Fibroblast of villous mesenchyme (primary cell): ENCODE data around the gene RNF166. TPM values are rescaled to one million over a fixed set of nuclear protein-coding genes. Genes with fewer than 3 reads are reported as not detected.

Experiments
- DNase-seq: peaks from one replicate; pipeline ENCODE4 v3.0.0-alpha.2; 2010; ENCODE audit warnings: low read depth
- H3K4me3 ChIP-seq: 2 replicates; pipeline ENCODE4 v1.5.1; 2011; ENCODE audit warnings: low read depth, mild to moderate bottlenecking, low read length
- CTCF ChIP-seq: IDR thresholded peaks from 2 replicates; pipeline ENCODE4 v1.5.1; 2012; ENCODE audit warnings: low read depth, mild to moderate bottlenecking, low read length; ENCODE audit not compliant: insufficient read depth
- total RNA-seq: library from RNA; depleted of rRNA; stranded (reverse); fragments of >200 nt; gene quantifications from 2 replicates; pipeline ENCODE4 v1.2.3, GENCODE V29; 2012

Gene RNF166
- total RNA-seq, 1 donor: 13.0 TPM

DNA sequence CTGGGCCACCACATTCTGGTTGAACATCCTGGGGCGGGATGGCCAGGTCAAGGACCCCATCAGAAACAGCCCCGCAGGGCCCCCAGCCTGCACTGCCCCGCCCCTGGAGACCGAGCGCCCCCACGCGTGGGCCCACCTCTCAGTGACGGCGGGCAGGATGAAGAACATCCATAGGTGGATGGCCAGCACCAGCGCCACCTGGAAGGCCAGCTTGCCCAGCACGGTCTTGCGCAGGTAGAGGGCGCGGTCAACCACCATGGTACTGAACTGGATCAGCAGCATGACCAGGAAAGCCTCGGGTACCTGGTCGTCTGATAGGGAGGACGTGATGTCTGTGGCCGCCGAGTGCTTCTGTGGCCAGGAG lies 13.7 kb upstream of the RNF166 start:
- no peak for DNase-seq
- TF ChIP-seq CTCF: no peak

GRCh38 chr16:88719267-88719932 lies 13.2 kb upstream of the RNF166 start:
- DNase-seq: no peak
- TF ChIP-seq CTCF: no peak
- no peak overlapping the region for H3K4me3 ChIP-seq

More for the DNA sequence above, 13.7 kb upstream of the RNF166 start:
- no peak overlapping the region for H3K4me3 ChIP-seq

GRCh38 chr16:88718178-88718577 lies 12.0 kb upstream of the RNF166 start:
- H3K4me3 ChIP-seq: no peak overlapping the region
- TF ChIP-seq CTCF: no peak
- DNase-seq: no peak

DNA sequence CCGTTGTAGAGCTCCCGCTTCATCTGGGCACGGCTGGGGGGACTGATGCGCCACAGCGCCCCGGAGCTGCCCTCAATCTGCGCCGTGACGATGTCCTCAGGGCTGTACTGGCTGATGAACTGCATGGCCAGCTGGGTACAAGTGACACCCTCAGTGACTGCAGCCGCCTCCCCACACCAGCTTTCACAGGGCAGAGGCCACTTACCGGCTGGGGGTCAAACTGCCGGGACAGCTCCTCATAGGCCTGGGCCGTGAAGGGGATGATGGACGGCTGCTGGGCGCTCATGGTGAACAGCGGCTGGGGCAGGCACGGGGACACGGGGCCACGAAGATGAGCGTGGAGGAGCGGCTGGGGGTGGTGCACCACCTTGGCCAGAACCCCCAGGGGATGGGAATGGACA lies 10.4 kb upstream of the RNF166 start:
- H3K4me3 ChIP-seq: no peak overlapping the region
- TF ChIP-seq CTCF: no peak
- DNase-seq: no peak

- no peak for DNase-seq
- H3K4me3 ChIP-seq: no peak overlapping the region
- no peak for TF ChIP-seq CTCF
Measured at GRCh38 chr16:88716201-88716600, 10.0 kb upstream of the RNF166 start.

DNA sequence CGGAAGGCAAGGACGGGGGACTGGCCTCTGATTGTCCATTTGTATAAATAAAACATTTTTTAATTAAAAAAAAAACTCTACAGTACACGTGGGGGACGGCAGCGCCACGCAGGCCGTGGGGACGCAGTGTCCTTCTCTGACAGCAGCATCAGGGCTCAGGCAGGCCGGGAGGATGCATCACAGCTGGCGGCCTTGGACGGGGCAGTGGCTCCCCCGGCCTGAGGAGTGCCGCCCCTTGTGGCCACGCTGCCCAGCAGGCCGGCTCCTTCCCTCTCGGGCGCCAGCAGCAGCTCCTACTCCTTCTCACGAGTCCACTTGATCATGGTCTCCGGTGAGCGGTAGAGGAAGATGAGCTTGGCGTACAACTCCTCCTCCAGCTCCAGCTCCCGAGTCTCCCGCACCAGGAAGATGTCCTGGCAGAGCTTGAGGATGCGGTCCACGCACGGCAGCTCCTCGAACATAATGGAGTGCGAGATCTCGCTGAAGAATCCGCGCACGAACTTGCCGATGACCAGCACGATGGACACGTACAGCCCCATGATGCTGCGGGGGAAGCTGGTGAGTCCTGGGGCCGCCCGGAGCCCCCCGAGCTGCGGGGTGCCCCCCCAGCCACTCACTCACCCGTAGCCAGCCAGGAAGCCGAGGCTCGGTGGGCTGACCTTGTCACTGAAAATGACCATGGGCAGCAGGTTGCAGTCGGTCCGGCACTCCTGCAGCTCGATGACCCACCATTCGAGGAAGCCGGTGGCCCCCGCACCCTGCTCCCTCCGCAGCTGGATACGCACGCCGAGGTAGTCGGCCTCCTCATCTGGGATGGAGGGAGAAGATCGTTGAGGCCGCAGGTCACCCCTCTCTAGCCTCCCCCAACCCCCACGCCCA lies 9.3 kb upstream of the RNF166 start:
- DNase-seq: no peak
- no peak overlapping the region for H3K4me3 ChIP-seq
- no peak for TF ChIP-seq CTCF
